Measurements from ENCODE around the gene STK16. TPM values are rescaled to one million over a fixed set of nuclear protein-coding genes. Genes with fewer than 3 reads are reported as not detected.
A peak's percentile ranks its signal among the peaks of the same experiment; 100 is the strongest.

Gene STK16
- total and polyA plus RNA-seq, 2 of the 13 experiments (the other 11 are each of a cell fraction or from before 2014, with no cell fraction given) = 28.0 to 50.9 TPM

DNA sequence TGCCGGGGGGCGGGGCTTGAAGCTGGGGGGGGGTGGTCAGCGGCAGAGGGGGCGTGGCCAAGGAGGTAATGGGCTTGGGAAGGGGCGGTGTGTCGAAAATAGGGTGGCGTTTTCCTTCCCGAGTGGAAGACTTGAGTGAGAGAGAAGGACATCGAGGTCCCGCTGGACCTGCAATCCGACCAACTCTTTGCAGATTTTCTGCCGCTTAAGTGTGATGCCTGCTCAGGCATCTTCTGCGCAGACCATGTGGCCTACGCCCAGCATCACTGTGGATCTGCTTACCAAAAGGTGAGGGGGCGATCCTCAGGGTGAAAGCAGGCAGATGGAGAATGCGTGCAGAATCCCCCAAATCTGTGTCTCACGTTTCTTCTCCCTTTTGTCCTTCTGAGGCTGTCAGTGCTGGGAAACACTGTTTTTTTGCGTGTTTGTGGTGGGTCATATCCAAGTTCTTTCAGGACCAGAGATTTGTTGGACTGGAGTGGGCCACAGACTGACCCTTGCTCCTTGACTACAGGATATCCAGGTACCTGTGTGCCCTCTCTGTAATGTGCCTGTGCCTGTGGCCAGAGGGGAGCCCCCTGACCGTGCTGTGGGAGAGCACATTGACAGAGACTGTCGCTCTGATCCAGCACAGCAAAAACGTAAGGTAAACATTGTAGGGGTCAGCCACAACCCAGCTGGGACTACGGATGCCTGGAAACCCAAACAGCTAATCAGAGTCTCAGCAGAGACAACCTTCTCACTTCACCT is 38.0 kb upstream of the STK16 start (continued):
- TF ChIP-seq, protein P1, sequence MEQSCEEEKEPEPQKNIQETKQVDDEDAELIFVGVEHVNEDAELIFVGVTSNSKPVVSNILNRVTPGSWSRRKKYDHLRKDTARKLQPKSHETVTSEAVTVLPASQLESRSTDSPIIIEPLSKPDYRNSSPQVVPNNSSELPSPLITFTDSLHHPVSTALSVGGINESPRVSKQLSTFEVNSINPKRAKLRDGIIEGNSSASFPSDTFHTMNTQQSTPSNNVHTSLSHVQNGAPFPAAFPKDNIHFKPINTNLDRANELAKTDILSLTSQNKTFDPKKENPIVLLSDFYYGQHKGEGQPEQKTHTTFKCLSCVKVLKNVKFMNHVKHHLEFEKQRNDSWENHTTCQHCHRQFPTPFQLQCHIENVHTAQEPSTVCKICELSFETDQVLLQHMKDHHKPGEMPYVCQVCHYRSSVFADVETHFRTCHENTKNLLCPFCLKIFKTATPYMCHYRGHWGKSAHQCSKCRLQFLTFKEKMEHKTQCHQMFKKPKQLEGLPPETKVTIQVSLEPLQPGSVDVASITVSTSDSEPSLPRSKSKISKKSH (CRISPR knock-in tag; IDR thresholded peaks at IDR 0.05; ENCODE audit: borderline replicate concordance) = no peak
- TF ChIP-seq, protein P2, sequence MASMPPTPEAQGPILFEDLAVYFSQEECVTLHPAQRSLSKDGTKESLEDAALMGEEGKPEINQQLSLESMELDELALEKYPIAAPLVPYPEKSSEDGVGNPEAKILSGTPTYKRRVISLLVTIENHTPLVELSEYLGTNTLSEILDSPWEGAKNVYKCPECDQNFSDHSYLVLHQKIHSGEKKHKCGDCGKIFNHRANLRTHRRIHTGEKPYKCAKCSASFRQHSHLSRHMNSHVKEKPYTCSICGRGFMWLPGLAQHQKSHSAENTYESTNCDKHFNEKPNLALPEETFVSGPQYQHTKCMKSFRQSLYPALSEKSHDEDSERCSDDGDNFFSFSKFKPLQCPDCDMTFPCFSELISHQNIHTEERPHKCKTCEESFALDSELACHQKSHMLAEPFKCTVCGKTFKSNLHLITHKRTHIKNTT (CRISPR knock-in tag; IDR thresholded peaks at IDR 0.05) = no peak
- TF ChIP-seq ZNF879 (CRISPR knock-in tag; IDR thresholded peaks at IDR 0.05) = no peak
- TF ChIP-seq, protein P3, sequence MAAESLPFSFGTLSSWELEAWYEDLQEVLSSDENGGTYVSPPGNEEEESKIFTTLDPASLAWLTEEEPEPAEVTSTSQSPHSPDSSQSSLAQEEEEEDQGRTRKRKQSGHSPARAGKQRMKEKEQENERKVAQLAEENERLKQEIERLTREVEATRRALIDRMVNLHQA (CRISPR knock-in tag; IDR thresholded peaks at IDR 0.05) = no peak
- TF ChIP-seq, protein P4, sequence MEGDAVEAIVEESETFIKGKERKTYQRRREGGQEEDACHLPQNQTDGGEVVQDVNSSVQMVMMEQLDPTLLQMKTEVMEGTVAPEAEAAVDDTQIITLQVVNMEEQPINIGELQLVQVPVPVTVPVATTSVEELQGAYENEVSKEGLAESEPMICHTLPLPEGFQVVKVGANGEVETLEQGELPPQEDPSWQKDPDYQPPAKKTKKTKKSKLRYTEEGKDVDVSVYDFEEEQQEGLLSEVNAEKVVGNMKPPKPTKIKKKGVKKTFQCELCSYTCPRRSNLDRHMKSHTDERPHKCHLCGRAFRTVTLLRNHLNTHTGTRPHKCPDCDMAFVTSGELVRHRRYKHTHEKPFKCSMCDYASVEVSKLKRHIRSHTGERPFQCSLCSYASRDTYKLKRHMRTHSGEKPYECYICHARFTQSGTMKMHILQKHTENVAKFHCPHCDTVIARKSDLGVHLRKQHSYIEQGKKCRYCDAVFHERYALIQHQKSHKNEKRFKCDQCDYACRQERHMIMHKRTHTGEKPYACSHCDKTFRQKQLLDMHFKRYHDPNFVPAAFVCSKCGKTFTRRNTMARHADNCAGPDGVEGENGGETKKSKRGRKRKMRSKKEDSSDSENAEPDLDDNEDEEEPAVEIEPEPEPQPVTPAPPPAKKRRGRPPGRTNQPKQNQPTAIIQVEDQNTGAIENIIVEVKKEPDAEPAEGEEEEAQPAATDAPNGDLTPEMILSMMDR (CRISPR knock-in tag; IDR thresholded peaks at IDR 0.05) = no peak; the same call in 1 of the 2 replicates
- TF ChIP-seq, protein P5, sequence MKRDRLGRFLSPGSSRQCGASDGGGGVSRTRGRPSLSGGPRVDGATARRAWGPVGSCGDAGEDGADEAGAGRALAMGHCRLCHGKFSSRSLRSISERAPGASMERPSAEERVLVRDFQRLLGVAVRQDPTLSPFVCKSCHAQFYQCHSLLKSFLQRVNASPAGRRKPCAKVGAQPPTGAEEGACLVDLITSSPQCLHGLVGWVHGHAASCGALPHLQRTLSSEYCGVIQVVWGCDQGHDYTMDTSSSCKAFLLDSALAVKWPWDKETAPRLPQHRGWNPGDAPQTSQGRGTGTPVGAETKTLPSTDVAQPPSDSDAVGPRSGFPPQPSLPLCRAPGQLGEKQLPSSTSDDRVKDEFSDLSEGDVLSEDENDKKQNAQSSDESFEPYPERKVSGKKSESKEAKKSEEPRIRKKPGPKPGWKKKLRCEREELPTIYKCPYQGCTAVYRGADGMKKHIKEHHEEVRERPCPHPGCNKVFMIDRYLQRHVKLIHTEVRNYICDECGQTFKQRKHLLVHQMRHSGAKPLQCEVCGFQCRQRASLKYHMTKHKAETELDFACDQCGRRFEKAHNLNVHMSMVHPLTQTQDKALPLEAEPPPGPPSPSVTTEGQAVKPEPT (CRISPR knock-in tag; IDR thresholded peaks at IDR 0.05; ENCODE audit: low read depth) = 0 out of 2 replicates have a peak, but pooled peaks have one; percentile 39
- TF ChIP-seq ZNF619 (CRISPR knock-in tag; IDR thresholded peaks at IDR 0.05) = peak; percentile 55
- peak; percentile 53; the same call in 1 of the 2 replicates for TF ChIP-seq ZNF225 (CRISPR knock-in tag; IDR thresholded peaks at IDR 0.05)
- no peak for TF ChIP-seq GATAD2A (CRISPR knock-in tag; IDR thresholded peaks at IDR 0.05)
- 0 out of 2 replicates have a peak, but pooled peaks have one; percentile 42 for TF ChIP-seq ZNF33B (CRISPR knock-in tag; IDR thresholded peaks at IDR 0.05)
- TF ChIP-seq, protein P6, sequence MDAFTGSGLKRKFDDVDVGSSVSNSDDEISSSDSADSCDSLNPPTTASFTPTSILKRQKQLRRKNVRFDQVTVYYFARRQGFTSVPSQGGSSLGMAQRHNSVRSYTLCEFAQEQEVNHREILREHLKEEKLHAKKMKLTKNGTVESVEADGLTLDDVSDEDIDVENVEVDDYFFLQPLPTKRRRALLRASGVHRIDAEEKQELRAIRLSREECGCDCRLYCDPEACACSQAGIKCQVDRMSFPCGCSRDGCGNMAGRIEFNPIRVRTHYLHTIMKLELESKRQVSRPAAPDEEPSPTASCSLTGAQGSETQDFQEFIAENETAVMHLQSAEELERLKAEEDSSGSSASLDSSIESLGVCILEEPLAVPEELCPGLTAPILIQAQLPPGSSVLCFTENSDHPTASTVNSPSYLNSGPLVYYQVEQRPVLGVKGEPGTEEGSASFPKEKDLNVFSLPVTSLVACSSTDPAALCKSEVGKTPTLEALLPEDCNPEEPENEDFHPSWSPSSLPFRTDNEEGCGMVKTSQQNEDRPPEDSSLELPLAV (CRISPR knock-in tag; conservative IDR thresholded peaks at IDR 0.05; ENCODE audit: low read depth) = no peak
- TF ChIP-seq, protein P7, sequence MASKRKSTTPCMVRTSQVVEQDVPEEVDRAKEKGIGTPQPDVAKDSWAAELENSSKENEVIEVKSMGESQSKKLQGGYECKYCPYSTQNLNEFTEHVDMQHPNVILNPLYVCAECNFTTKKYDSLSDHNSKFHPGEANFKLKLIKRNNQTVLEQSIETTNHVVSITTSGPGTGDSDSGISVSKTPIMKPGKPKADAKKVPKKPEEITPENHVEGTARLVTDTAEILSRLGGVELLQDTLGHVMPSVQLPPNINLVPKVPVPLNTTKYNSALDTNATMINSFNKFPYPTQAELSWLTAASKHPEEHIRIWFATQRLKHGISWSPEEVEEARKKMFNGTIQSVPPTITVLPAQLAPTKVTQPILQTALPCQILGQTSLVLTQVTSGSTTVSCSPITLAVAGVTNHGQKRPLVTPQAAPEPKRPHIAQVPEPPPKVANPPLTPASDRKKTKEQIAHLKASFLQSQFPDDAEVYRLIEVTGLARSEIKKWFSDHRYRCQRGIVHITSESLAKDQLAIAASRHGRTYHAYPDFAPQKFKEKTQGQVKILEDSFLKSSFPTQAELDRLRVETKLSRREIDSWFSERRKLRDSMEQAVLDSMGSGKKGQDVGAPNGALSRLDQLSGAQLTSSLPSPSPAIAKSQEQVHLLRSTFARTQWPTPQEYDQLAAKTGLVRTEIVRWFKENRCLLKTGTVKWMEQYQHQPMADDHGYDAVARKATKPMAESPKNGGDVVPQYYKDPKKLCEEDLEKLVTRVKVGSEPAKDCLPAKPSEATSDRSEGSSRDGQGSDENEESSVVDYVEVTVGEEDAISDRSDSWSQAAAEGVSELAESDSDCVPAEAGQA (IDR thresholded peaks at IDR 0.05; ENCODE audit: low read depth) = 0 out of 2 replicates have a peak, but pooled peaks have one; percentile 8
- TF ChIP-seq, protein P7 (CRISPR knock-in tag; IDR thresholded peaks at IDR 0.05; ENCODE audit: borderline replicate concordance) = no peak
- TF ChIP-seq CBX1 (IDR thresholded peaks at IDR 0.05; ENCODE audit: low read depth) = no peak
